GM23338 (cell line): ENCODE data around the gene CFAP65. TPM values are rescaled to one million over a fixed set of nuclear protein-coding genes. Genes with fewer than 3 reads are reported as not detected.

Experiments used
- ATAC-seq: fragments of 200-7000 bp; cut with Tn5 transposase; 3 replicates; pipeline ENCODE4 v1.9.1; 2020
- DNase-seq: peaks from one replicate; pipeline ENCODE4 v3.0.0-alpha.2; 2015; ENCODE audit warnings: low spot score
- H2AFZ ChIP-seq: fragments of 200-600 bp; sonication (generic); 2 replicates; pipeline ENCODE4 v1.8.0; 2016; ENCODE audit warnings: antibody characterized with exemption, mild to moderate bottlenecking, moderate library complexity
- H3F3A ChIP-seq: fragments of 200-600 bp; sonication (generic); replicated peaks from 2 replicates; pipeline ENCODE4 v1.8.0; 2017; ENCODE audit warnings: antibody characterized with exemption, mixed run types, low read depth
- H3K27ac ChIP-seq: fragments of 200-600 bp; sonication (generic); 2 replicates; pipeline ENCODE4 v1.6.1; 2016; ENCODE audit warnings: low read depth
- H3K27me3 ChIP-seq: fragments of 200-600 bp; sonication (generic); 2 replicates; pipeline ENCODE4 v1.8.0; 2016; ENCODE audit warnings: mild to moderate bottlenecking, mixed run types, moderate library complexity; ENCODE audit not compliant: insufficient read depth
- H3K36me3 ChIP-seq: fragments of 200-600 bp; sonication (generic); 2 replicates; pipeline ENCODE4 v1.8.0; 2016; ENCODE audit warnings: mild to moderate bottlenecking; ENCODE audit not compliant: insufficient read depth
- H3K4me1 ChIP-seq: fragments of 200-600 bp; sonication (generic); 2 replicates; pipeline ENCODE4 v1.8.0; 2016; ENCODE audit warnings: mild to moderate bottlenecking, moderate library complexity; ENCODE audit not compliant: insufficient read depth
- H3K4me2 ChIP-seq: fragments of 200-600 bp; sonication (generic); 2 replicates; pipeline ENCODE4 v1.7.1; 2017; ENCODE audit warnings: mixed run types
- H3K4me3 ChIP-seq: fragments of 200-600 bp; sonication (generic); 2 replicates; pipeline ENCODE4 v1.6.1; 2016; ENCODE audit warnings: mixed run types
- H3K79me2 ChIP-seq: fragments of 200-600 bp; sonication (generic); replicated peaks from 2 replicates; pipeline ENCODE4 v1.8.0; 2017; ENCODE audit warnings: mild to moderate bottlenecking; ENCODE audit not compliant: insufficient read depth
- H3K9me2 ChIP-seq: fragments of 200-600 bp; sonication (generic); 2 replicates; pipeline ENCODE4 v1.8.0; 2017; ENCODE audit not compliant: insufficient read depth
- H4K20me1 ChIP-seq: fragments of 200-600 bp; sonication (generic); replicated peaks from 2 replicates; pipeline ENCODE4 v1.8.0; 2017; ENCODE audit warnings: mild to moderate bottlenecking; ENCODE audit not compliant: insufficient read depth
- H3K27ac Mint-ChIP-seq: 2 replicates; pipeline ENCODE4 v1.8.0; 2020; ENCODE audit warnings: inconsistent platforms, mild to moderate bottlenecking, moderate library complexity, mixed read lengths
- H3K27me3 Mint-ChIP-seq: 3 replicates; pipeline ENCODE4 v1.8.0; 2022; ENCODE audit warnings: low read depth, mild to moderate bottlenecking, moderate library complexity, mixed read lengths, inconsistent platforms; ENCODE audit not compliant: insufficient read depth, poor library complexity
- H3K36me3 Mint-ChIP-seq: 3 replicates; pipeline ENCODE4 v1.8.0; 2021; ENCODE audit warnings: low read depth, mild to moderate bottlenecking, inconsistent platforms, moderate library complexity, mixed read lengths
- H3K4me1 Mint-ChIP-seq: 3 replicates; pipeline ENCODE4 v1.8.0; 2020; ENCODE audit warnings: mild to moderate bottlenecking, inconsistent platforms, mixed read lengths
- H3K4me3 Mint-ChIP-seq: 3 replicates; pipeline ENCODE4 v1.8.0; 2021; ENCODE audit warnings: moderate library complexity, mild to moderate bottlenecking, inconsistent platforms, mixed read lengths
- H3K9me3 Mint-ChIP-seq: 3 replicates; pipeline ENCODE4 v1.8.0; 2020; ENCODE audit warnings: moderate library complexity, mild to moderate bottlenecking, inconsistent platforms, mixed read lengths
- CREB1 ChIP-seq: fragments of 250-450 bp; sonication (Bioruptor Pico); IDR thresholded peaks from 2 replicates; pipeline ENCODE4 v1.5.0; 2020; ENCODE audit warnings: low read depth, mild to moderate bottlenecking, moderate library complexity
- EZH2 ChIP-seq: fragments of 200-600 bp; sonication (generic); IDR thresholded peaks from one replicate; pipeline ENCODE4 v1.8.0; 2017; ENCODE audit warnings: antibody characterized with exemption, mild to moderate bottlenecking, low read depth; ENCODE audit not compliant: unreplicated experiment
- EZH2phosphoT487 ChIP-seq: fragments of 200-600 bp; sonication (generic); IDR thresholded peaks from one replicate; pipeline ENCODE4 v1.8.1; 2018; ENCODE audit warnings: antibody characterized with exemption; ENCODE audit not compliant: unreplicated experiment
- JUNB ChIP-seq: IDR thresholded peaks from one replicate; pipeline ENCODE4 v1.6.1; 2016; ENCODE audit warnings: antibody characterized with exemption; ENCODE audit not compliant: unreplicated experiment
- NANOG ChIP-seq: IDR thresholded peaks from 2 replicates; pipeline ENCODE4 v1.6.1; 2016; ENCODE audit warnings: antibody characterized with exemption, borderline replicate concordance
- ZNF114 ChIP-seq: fragments of 250-450 bp; sonication (Bioruptor Pico); IDR thresholded peaks from 2 replicates; pipeline ENCODE4 v1.5.0; 2020; ENCODE audit warnings: mild to moderate bottlenecking, moderate library complexity
- polyA plus RNA-seq: library from polyadenylated mRNA; unstranded; fragments of >200 nt; fragmentation: Nextera tagmentation; extraction: Ambion mirVana; gene quantifications from 2 replicates; pipeline ENCODE4 v1.2.1, GENCODE V29; 2016
- total RNA-seq: library from RNA; depleted of rRNA; stranded (reverse); fragments of >200 nt; shearing (Covaris generic); gene quantifications from 2 replicates; pipeline ENCODE4 v1.2.3, GENCODE V29; 2014
- TF ChIP-seq, protein P1 (sequence below): fragments of 250-450 bp; sonication (Bioruptor Pico); IDR thresholded peaks from 2 replicates; pipeline ENCODE4 v1.5.0; 2020; ENCODE audit warnings: mild to moderate bottlenecking, moderate library complexity
- TF ChIP-seq, protein P2 (sequence below), 2 experiments: fragments of 200-600 bp in 1 of 2; sonication (generic) in 1 of 2; conservative IDR thresholded peaks; 2 replicates each; pipeline versions ENCODE4 v1.5.1 to v1.6.1; 2016 to 2017; ENCODE audit warnings: antibody characterized with exemption in 2 of 2, low read depth in 2 of 2, mild to moderate bottlenecking in 2 of 2, moderate library complexity in 1 of 2

The CFAP65 gene
- total and polyA plus RNA-seq, 2 experiments from 2014 or later = 0.38 to 0.74 TPM

DNA sequence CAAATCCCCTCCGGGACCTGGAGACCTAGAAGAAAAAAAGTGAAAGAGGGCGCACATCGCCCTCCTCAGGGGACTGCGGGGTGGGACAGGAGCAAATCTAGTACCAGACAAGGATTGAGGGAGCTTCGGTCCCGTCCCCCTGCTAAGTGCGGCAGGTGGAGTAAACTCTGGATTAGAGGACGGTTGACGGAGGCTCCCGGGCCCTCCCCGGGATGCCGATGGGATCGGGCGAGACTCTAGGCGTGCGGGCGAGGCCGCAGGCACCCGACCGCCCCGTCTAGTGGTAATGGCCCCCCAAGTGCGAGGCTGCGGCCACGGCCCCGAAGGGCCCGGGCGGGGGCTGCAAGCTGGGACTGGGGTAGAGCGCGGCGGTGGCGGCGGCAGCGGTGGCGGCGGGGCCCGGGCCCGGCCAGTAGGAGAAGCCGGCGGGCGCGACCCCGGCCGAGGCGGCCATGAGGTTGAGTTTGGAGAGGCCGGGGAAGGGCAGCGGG is 59.9 kb downstream of the CFAP65 start (continued):
- TF ChIP-seq, protein P1, sequence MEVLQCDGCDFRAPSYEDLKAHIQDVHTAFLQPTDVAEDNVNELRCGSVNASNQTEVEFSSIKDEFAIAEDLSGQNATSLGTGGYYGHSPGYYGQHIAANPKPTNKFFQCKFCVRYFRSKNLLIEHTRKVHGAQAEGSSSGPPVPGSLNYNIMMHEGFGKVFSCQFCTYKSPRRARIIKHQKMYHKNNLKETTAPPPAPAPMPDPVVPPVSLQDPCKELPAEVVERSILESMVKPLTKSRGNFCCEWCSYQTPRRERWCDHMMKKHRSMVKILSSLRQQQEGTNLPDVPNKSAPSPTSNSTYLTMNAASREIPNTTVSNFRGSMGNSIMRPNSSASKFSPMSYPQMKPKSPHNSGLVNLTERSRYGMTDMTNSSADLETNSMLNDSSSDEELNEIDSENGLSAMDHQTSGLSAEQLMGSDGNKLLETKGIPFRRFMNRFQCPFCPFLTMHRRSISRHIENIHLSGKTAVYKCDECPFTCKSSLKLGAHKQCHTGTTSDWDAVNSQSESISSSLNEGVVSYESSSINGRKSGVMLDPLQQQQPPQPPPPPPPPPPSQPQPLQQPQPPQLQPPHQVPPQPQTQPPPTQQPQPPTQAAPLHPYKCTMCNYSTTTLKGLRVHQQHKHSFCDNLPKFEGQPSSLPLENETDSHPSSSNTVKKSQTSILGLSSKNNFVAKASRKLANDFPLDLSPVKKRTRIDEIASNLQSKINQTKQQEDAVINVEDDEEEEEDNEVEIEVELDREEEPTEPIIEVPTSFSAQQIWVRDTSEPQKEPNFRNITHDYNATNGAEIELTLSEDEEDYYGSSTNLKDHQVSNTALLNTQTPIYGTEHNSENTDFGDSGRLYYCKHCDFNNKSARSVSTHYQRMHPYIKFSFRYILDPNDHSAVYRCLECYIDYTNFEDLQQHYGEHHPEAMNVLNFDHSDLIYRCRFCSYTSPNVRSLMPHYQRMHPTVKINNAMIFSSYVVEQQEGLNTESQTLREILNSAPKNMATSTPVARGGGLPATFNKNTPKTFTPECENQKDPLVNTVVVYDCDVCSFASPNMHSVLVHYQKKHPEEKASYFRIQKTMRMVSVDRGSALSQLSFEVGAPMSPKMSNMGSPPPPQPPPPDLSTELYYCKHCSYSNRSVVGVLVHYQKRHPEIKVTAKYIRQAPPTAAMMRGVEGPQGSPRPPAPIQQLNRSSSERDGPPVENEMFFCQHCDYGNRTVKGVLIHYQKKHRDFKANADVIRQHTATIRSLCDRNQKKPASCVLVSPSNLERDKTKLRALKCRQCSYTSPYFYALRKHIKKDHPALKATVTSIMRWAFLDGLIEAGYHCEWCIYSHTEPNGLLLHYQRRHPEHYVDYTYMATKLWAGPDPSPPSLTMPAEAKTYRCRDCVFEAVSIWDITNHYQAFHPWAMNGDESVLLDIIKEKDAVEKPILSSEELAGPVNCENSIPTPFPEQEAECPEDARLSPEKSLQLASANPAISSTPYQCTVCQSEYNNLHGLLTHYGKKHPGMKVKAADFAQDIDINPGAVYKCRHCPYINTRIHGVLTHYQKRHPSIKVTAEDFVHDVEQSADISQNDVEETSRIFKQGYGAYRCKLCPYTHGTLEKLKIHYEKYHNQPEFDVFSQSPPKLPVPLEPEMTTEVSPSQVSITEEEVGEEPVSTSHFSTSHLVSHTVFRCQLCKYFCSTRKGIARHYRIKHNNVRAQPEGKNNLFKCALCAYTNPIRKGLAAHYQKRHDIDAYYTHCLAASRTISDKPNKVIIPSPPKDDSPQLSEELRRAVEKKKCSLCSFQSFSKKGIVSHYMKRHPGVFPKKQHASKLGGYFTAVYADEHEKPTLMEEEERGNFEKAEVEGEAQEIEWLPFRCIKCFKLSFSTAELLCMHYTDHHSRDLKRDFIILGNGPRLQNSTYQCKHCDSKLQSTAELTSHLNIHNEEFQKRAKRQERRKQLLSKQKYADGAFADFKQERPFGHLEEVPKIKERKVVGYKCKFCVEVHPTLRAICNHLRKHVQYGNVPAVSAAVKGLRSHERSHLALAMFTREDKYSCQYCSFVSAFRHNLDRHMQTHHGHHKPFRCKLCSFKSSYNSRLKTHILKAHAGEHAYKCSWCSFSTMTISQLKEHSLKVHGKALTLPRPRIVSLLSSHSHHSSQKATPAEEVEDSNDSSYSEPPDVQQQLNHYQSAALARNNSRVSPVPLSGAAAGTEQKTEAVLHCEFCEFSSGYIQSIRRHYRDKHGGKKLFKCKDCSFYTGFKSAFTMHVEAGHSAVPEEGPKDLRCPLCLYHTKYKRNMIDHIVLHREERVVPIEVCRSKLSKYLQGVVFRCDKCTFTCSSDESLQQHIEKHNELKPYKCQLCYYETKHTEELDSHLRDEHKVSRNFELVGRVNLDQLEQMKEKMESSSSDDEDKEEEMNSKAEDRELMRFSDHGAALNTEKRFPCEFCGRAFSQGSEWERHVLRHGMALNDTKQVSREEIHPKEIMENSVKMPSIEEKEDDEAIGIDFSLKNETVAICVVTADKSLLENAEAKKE (CRISPR knock-in tag) = no peak

DNA sequence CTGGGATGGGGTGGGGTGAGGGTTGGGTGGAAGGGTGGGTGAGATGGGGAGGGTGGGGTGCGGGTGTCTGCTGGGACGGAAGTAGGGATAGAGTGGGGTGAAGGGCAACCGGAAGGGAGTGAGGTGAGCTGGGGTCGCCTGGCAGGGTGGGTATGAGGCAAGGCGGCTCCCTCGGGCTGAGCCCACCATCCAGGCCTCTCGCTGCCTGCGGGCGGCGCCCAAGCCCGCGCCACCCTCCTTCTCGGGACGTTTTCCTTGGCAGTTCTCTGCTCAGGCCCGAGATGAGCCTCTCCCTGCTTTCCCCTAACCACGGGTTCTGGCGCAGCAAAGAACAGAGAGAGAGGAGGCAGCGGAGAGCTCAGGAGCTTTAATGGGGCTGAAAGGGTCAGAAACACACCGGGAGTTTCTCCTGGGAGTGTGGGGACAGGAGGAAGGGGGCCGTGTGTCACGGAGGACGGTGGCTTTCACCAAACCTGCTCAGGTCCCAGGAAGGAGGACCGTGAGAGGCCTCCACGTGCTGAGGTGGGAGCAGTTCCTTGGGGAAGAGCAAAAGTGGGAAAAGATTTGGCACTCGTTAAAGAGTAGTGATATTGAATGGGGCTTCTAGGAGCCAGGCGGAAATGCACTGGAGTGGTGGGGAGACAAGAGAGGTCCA is 60.5 kb downstream of the CFAP65 start:
- peak; percentile 37 for DNase-seq
- peaks cover 8% of the 10 kb centered on the region for H4K20me1 ChIP-seq
- peak overlapping the region; percentile 46 for H3K4me3 ChIP-seq
- H3K4me2 ChIP-seq = peak overlapping the region; percentile 75
- peaks cover 17% of the 10 kb centered on the region for H3K4me1 Mint-ChIP-seq
- H3K4me1 ChIP-seq = peaks cover 30% of the 10 kb centered on the region; the same call in 1 of the 2 replicates
- no peaks in the 10 kb centered on the region; the same call in 2 of the 3 replicates for H3K36me3 Mint-ChIP-seq
- no peak overlapping the region for H3K27ac ChIP-seq
- no peak overlapping the region for H3K27ac Mint-ChIP-seq
- no peak for ATAC-seq
- H3K79me2 ChIP-seq = no peaks in the 10 kb centered on the region
- no peaks in the 10 kb centered on the region for H3K36me3 ChIP-seq
- H2AFZ ChIP-seq = peak overlapping the region; percentile 74; the same call in 1 of the 2 replicates
- H3K27me3 Mint-ChIP-seq = peaks cover 78% of the 10 kb centered on the region
- peaks cover 98% of the 10 kb centered on the region for H3K27me3 ChIP-seq
- H3F3A ChIP-seq = 0 out of 2 replicates have a peak, but pooled peaks cover 4% of the 10 kb centered on the region
- H3K9me2 ChIP-seq = no peaks in the 10 kb centered on the region
- no peaks in the 10 kb centered on the region; the same call in 2 of the 3 replicates for H3K9me3 Mint-ChIP-seq
- H3K4me3 Mint-ChIP-seq = peak overlapping the region; percentile 63
- no peak for TF ChIP-seq JUNB
- no peak for TF ChIP-seq CREB1
- peak; percentile 92 for TF ChIP-seq EZH2
- TF ChIP-seq, protein P2, sequence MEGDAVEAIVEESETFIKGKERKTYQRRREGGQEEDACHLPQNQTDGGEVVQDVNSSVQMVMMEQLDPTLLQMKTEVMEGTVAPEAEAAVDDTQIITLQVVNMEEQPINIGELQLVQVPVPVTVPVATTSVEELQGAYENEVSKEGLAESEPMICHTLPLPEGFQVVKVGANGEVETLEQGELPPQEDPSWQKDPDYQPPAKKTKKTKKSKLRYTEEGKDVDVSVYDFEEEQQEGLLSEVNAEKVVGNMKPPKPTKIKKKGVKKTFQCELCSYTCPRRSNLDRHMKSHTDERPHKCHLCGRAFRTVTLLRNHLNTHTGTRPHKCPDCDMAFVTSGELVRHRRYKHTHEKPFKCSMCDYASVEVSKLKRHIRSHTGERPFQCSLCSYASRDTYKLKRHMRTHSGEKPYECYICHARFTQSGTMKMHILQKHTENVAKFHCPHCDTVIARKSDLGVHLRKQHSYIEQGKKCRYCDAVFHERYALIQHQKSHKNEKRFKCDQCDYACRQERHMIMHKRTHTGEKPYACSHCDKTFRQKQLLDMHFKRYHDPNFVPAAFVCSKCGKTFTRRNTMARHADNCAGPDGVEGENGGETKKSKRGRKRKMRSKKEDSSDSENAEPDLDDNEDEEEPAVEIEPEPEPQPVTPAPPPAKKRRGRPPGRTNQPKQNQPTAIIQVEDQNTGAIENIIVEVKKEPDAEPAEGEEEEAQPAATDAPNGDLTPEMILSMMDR (conservative IDR thresholded peaks at IDR 0.05; ENCODE audit: low read depth in 2 of 2) = peak in 1 of 2 experiments; percentile 40; a peak in 2 of 4 replicates
- no peak for TF ChIP-seq ZNF114 (CRISPR knock-in tag)
- TF ChIP-seq EZH2phosphoT487 = peak; percentile 63
- TF ChIP-seq NANOG = no peak
